H7 (cell line): ENCODE data around the gene AGAP1. TPM values are rescaled to one million over a fixed set of nuclear protein-coding genes. Genes with fewer than 3 reads are reported as not detected.
"Not testable (repeated sequence)": the region's sequence is repeated elsewhere in the genome, so short reads cannot be mapped to it uniquely, and the experiment has no call there.

Source experiments
- DNase-seq: peaks from one replicate; pipeline ENCODE4 v3.0.0; 2012
- H3K27me3 ChIP-seq: 2 replicates; pipeline ENCODE4 v1.6.0; 2011; ENCODE audit warnings: mild to moderate bottlenecking, low read length; ENCODE audit not compliant: control insufficient read depth, insufficient read depth
- H3K36me3 ChIP-seq: replicated peaks from 2 replicates; pipeline ENCODE4 v1.5.1; 2011; ENCODE audit warnings: low read length; ENCODE audit not compliant: control insufficient read depth, insufficient read depth
- H3K4me3 ChIP-seq: 2 replicates; pipeline ENCODE4 v1.5.1; 2011; ENCODE audit warnings: low read depth, mild to moderate bottlenecking, control low read depth, low read length, moderate library complexity; ENCODE audit not compliant: insufficient read depth
- total RNA-seq: library from RNA; depleted of rRNA; stranded (reverse); fragments of >200 nt; shearing (Covaris generic); gene quantifications from 2 replicates; pipeline ENCODE4 v1.2.3, GENCODE V29; 2014

The AGAP1 gene
- total RNA-seq, 1 experiment from 2014 or later, result 12.6 TPM

DNA sequence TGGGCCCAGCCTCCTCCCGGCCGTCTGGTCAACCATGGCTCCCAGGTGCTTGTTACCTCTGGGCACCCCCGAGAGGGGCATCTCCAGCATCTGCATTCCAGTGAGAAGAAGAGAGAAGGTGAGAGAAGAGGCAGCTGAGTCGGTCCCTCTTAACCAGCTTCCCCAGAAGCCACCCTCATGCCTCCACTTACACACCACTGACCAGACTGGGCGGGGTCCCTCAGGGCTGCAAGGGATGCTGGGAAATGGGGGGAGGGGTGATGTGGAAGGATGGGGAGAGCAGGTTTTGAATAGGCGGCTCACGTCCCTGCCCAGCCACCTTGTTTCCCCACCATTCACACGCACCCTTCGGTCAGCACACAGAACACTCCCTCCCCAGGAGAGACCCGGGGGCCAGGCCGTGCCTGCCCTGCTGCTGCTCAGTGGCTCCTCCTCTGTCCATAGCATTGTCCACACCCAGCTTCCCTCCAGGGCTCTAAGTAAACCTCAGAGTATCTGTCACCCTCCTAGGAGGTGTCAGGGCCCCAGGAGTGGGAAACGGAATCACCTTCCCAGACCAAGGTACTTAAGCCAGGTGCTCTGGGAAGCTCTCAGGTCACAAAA is 639.7 kb downstream of the AGAP1 start:
- Histone ChIP-seq H3K4me3 (no peak overlapping the region), H3K27me3 (no peaks in the 10 kb centered on the region), H3K36me3 (no peaks in the 10 kb centered on the region; the same call in 1 of the 2 replicates)
- peak; percentile 75 for DNase-seq

- no peaks in the 10 kb centered on the region for H3K27me3 ChIP-seq
- DNase-seq, result peak; percentile 37
- H3K36me3 ChIP-seq, result no peaks in the 10 kb centered on the region; the same call in 1 of the 2 replicates
- no peak overlapping the region for H3K4me3 ChIP-seq
Observed at GRCh38 chr2:236136538-236136937, 642.7 kb downstream of the AGAP1 start.

GRCh38 chr2:236137066-236137465 is 643.2 kb downstream of the AGAP1 start:
- H3K27me3 ChIP-seq, result no peaks in the 10 kb centered on the region
- no peak overlapping the region for H3K4me3 ChIP-seq
- H3K36me3 ChIP-seq, result no peaks in the 10 kb centered on the region; the same call in 1 of the 2 replicates
- no peak for DNase-seq

GRCh38 chr2:236141616-236142015 is 647.8 kb downstream of the AGAP1 start:
- not testable (repeated sequence) for H3K4me3 ChIP-seq, H3K27me3 ChIP-seq, H3K36me3 ChIP-seq
- peak; percentile 40 for DNase-seq

GRCh38 chr2:236143811-236144210 is 650.0 kb downstream of the AGAP1 start:
- DNase-seq, result no peak
- H3K4me3 ChIP-seq, result no peak overlapping the region
- H3K36me3 ChIP-seq, result no peaks in the 10 kb centered on the region
- H3K27me3 ChIP-seq, result no peaks in the 10 kb centered on the region

DNA sequence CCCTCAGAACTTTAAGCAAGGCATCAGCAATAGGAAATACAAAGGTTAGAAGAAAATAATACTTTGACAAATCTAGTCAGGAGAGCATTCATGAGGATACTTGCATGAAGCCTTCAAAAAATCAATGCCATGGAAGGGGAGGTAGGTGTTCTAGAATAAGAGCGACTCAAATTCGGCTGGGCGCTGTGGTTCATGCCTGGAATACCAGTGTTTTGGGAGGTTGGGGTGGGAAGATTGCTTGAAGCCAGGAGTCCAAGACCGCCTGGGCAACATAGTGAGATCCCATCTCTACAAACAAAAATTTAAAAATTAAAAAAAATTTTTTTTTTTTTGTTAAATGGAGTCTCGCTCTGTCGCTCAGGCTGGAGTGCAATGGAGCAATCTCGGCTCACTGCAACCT is 652.6 kb downstream of the AGAP1 start:
- Histone ChIP-seq H3K36me3 (no peaks in the 10 kb centered on the region), H3K27me3 (no peaks in the 10 kb centered on the region), H3K4me3 (no peak overlapping the region)
- DNase-seq, result no peak

- DNase-seq, result no peak
- H3K36me3 ChIP-seq, result no peaks in the 10 kb centered on the region
- H3K4me3 ChIP-seq, result no peak overlapping the region
- peaks cover 30% of the 10 kb centered on the region for H3K27me3 ChIP-seq
Observed at GRCh38 chr2:236155406-236155805, 661.6 kb downstream of the AGAP1 start.

DNA sequence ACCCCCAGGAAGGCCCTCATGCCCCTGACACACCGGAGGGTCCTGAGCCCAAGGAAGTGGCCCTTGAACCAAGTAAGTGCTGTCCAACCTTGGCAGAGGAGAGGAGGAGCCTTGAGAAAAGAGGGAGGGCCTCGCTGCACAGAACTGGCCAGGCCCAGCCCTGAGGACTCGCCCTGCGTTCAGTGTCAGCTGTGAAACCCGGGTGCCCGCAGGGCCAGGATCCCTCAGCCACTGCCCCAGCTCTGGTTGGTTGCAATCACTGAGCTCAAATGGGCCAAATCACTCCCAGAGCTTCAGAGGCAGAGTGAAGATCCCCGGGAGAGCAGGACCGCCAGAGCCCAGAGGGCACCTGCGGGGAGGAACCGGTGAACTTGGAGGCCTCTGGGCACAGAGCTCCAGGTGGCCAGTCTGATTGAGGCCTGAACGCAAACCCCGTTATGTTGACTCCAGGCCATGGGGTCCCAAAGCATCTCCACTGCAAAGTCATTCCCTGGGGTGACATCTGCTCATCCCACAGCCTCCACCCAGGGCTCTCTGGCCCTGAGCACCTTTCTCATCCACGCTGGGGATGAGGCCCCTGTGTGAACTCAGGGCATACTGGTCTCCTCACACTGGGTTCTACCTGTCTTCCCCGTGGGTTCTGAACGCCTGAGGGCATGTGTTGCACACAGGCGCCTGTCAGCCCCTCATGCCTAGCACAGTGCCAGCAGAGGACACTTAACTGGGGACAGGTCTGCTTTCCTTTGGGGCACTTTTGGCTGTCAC is 662.4 kb downstream of the AGAP1 start:
- H3K27me3 ChIP-seq, result peaks cover 39% of the 10 kb centered on the region

GRCh38 chr2:236156860-236157194 is 663.0 kb downstream of the AGAP1 start:
- H3K4me3 ChIP-seq, result no peak overlapping the region
- no peaks in the 10 kb centered on the region for H3K36me3 ChIP-seq
- peaks cover 45% of the 10 kb centered on the region for H3K27me3 ChIP-seq
- DNase-seq, result no peak

More for the DNA sequence above, 662.4 kb downstream of the AGAP1 start:
- Histone ChIP-seq H3K4me3 (no peak overlapping the region), H3K36me3 (no peaks in the 10 kb centered on the region)
- no peak for DNase-seq

GRCh38 chr2:236157366-236157765 is 663.5 kb downstream of the AGAP1 start:
- Histone ChIP-seq H3K36me3 (no peaks in the 10 kb centered on the region), H3K4me3 (no peak overlapping the region), H3K27me3 (peaks cover 50% of the 10 kb centered on the region)
- DNase-seq, result no peak

GRCh38 chr2:236157815-236158498 is 664.1 kb downstream of the AGAP1 start:
- Histone ChIP-seq H3K4me3 (no peak overlapping the region), H3K27me3 (peaks cover 56% of the 10 kb centered on the region), H3K36me3 (no peaks in the 10 kb centered on the region)
- DNase-seq, result peak; percentile 41

GRCh38 chr2:236158969-236159777 is 665.3 kb downstream of the AGAP1 start:
- 0 out of 2 replicates have a peak overlapping the region, but pooled peaks have one; percentile 5 for H3K4me3 ChIP-seq
- peak; percentile 95 for DNase-seq
- no peaks in the 10 kb centered on the region for H3K36me3 ChIP-seq
- H3K27me3 ChIP-seq, result peaks cover 68% of the 10 kb centered on the region

DNA sequence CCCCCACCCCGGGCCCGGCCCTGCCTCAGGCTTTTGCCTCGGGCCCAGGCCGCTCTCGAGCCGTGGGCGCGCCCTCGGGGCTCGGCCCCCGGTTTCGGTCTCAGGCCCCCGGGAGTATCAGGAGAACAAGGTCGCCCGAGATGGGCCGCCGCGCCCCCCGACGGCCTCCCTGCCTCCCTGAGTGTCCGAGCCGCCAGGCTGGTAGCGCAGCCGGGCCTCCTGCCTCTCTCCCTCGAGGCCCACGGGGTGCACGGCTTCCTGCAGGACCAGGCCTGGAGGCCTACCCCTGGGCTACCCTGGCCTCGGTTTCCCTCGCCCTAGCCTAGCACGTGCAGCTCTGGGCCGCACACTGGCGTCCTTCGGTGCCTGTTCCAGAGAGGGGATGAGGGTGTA is 665.9 kb downstream of the AGAP1 start:
- H3K36me3 ChIP-seq, result no peaks in the 10 kb centered on the region
- no peak for DNase-seq
- H3K4me3 ChIP-seq, result 0 out of 2 replicates have a peak overlapping the region, but pooled peaks have one; percentile 5
- H3K27me3 ChIP-seq, result peaks cover 73% of the 10 kb centered on the region

- peak; percentile 79 for DNase-seq
- no peak overlapping the region for H3K4me3 ChIP-seq
- H3K27me3 ChIP-seq, result peaks cover 78% of the 10 kb centered on the region
- no peaks in the 10 kb centered on the region for H3K36me3 ChIP-seq
Observed at GRCh38 chr2:236160366-236161081, 666.7 kb downstream of the AGAP1 start.
